GM18520 (cell line): ENCODE results near the gene WNT8B.

Experiments
- ATAC-seq: cut with Tn5 transposase; IDR thresholded peaks from one replicate; pipeline ENCODE4 v1.9.1; 2021; ENCODE audit not compliant: unreplicated experiment

Gene WNT8B

GRCh38 chr10:100462709-100463108 is at the start of gene WNT8B:
Gene WNT8B, plus strand, starts transcription at chr10:100463009. Its CDS starts 160 bp downstream, at chr10:100463169.
- ATAC-seq: no peak

GRCh38 chr10:100413173-100413572 is 49.6 kb upstream of the WNT8B start:
- ATAC-seq: no peak

GRCh38 chr10:100419911-100420449 is 42.8 kb upstream of the WNT8B start:
- ATAC-seq: no peak

GRCh38 chr10:100427374-100427773 is 35.4 kb upstream of the WNT8B start:
- no peak for ATAC-seq

GRCh38 chr10:100433253-100434240 is 29.3 kb upstream of the WNT8B start:
- peak; percentile 74 for ATAC-seq

GRCh38 chr10:100436255-100436654 is 26.6 kb upstream of the WNT8B start:
- no peak for ATAC-seq

- ATAC-seq: no peak
Observed at GRCh38 chr10:100438674-100439315, 24.0 kb upstream of the WNT8B start.

- ATAC-seq: no peak
Observed at GRCh38 chr10:100442548-100442947, 20.3 kb upstream of the WNT8B start.

- ATAC-seq: no peak
Observed at GRCh38 chr10:100446130-100446761, 16.6 kb upstream of the WNT8B start.

- ATAC-seq: no peak
Observed at GRCh38 chr10:100447663-100448062, 15.1 kb upstream of the WNT8B start.

- ATAC-seq: no peak
Observed at GRCh38 chr10:100448951-100449350, 13.9 kb upstream of the WNT8B start.

- ATAC-seq: no peak
Observed at GRCh38 chr10:100468322-100468721, 5.5 kb downstream of the WNT8B start.

GRCh38 chr10:100468978-100469377 is 6.2 kb downstream of the WNT8B start:
- no peak for ATAC-seq

- no peak for ATAC-seq
Observed at GRCh38 chr10:100469756-100470155, 6.9 kb downstream of the WNT8B start.

GRCh38 chr10:100470367-100470766 is 7.6 kb downstream of the WNT8B start:
- no peak for ATAC-seq

- no peak for ATAC-seq
Observed at GRCh38 chr10:100477970-100478369, 15.2 kb downstream of the WNT8B start.

- no peak for ATAC-seq
Observed at GRCh38 chr10:100479037-100479436, 16.2 kb downstream of the WNT8B start.

- ATAC-seq: no peak
Observed at GRCh38 chr10:100480002-100480401, 17.2 kb downstream of the WNT8B start.

- ATAC-seq: peak; percentile 99
Observed at GRCh38 chr10:100481462-100482081, 18.8 kb downstream of the WNT8B start.

- ATAC-seq: no peak
Observed at GRCh38 chr10:100482181-100482833, 19.5 kb downstream of the WNT8B start.
